CD4-positive, alpha-beta T cell treated with Interleukin-17A for 4 hours (primary cell): ENCODE measurements around the gene CPNE5.

Source experiments
- DNase-seq: peaks from one replicate; pipeline ENCODE4 v3.0.0-alpha.2; 2020; ENCODE audit warnings: mixed read lengths

CPNE5 gene

GRCh38 chr6:36833182-36833789, 6.0 kb downstream of the CPNE5 start:
- DNase-seq, result no peak

- DNase-seq, result no peak
Observed at GRCh38 chr6:36832313-36832712, 6.9 kb downstream of the CPNE5 start.

GRCh38 chr6:36830577-36830976, 8.7 kb downstream of the CPNE5 start:
- no peak for DNase-seq

GRCh38 chr6:36829919-36830544, 9.2 kb downstream of the CPNE5 start:
- no peak for DNase-seq

- peak; percentile 54 for DNase-seq
Observed at GRCh38 chr6:36827261-36828079, 11.8 kb downstream of the CPNE5 start.

GRCh38 chr6:36826520-36827227, 12.6 kb downstream of the CPNE5 start:
- DNase-seq, result no peak

GRCh38 chr6:36825994-36826393, 13.2 kb downstream of the CPNE5 start:
- no peak for DNase-seq

GRCh38 chr6:36825452-36825851, 13.8 kb downstream of the CPNE5 start:
- no peak for DNase-seq

- DNase-seq, result no peak
Observed at GRCh38 chr6:36824253-36824652, 15.0 kb downstream of the CPNE5 start.

- no peak for DNase-seq
Observed at GRCh38 chr6:36823421-36824096, 15.7 kb downstream of the CPNE5 start.

GRCh38 chr6:36822506-36823269, 16.6 kb downstream of the CPNE5 start:
- DNase-seq, result no peak

- DNase-seq, result no peak
Observed at GRCh38 chr6:36821581-36822335, 17.5 kb downstream of the CPNE5 start.

GRCh38 chr6:36820700-36821580, 18.3 kb downstream of the CPNE5 start:
- DNase-seq, result no peak

- no peak for DNase-seq
Observed at GRCh38 chr6:36818756-36819155, 20.5 kb downstream of the CPNE5 start.

GRCh38 chr6:36817847-36818246, 21.4 kb downstream of the CPNE5 start:
- no peak for DNase-seq

- DNase-seq, result no peak
Observed at GRCh38 chr6:36817176-36817817, 21.9 kb downstream of the CPNE5 start.

GRCh38 chr6:36815962-36816735, 23.1 kb downstream of the CPNE5 start:
- DNase-seq, result no peak

- DNase-seq, result no peak
Observed at GRCh38 chr6:36814249-36814648, 25.0 kb downstream of the CPNE5 start.

GRCh38 chr6:36813526-36813925, 25.7 kb downstream of the CPNE5 start:
- DNase-seq, result no peak
